GM23338 (cell line): ENCODE results near the gene WNT9A. TPM values are rescaled to one million over a fixed set of nuclear protein-coding genes. Genes with fewer than 3 reads are reported as not detected.

Source experiments
- microRNA-seq: library from miRNA; unstranded; fragments of <30 nt; microRNA quantifications from one replicate; pipeline ENCODE4, GENCODE V29; 2017
- polyA plus RNA-seq: library from polyadenylated mRNA; unstranded; fragments of >200 nt; fragmentation: Nextera tagmentation; extraction: Ambion mirVana; gene quantifications from 2 replicates; pipeline ENCODE4 v1.2.1, GENCODE V29; 2016
- small RNA-seq: library from RNA; depleted of rRNA; stranded (forward); fragments of <200 nt; gene quantifications from one replicate; pipeline ENCODE3, GENCODE V24; 2014; ENCODE audit warnings: low replicate concordance
- total RNA-seq: library from RNA; depleted of rRNA; stranded (reverse); fragments of >200 nt; shearing (Covaris generic); gene quantifications from 2 replicates; pipeline ENCODE4 v1.2.3, GENCODE V29; 2014; rRNA removed

The WNT9A gene
- total and polyA plus RNA-seq, 2 experiments from 2014 or later = 0.06 to 2.0 TPM

Small RNA genes lying within 50 kb of the gene (microRNA-seq; reads per million reads assigned to microRNA genes)
- 1.1 reads per million for gene MIR5008

Small RNA genes lying within 50 kb of the gene (small RNA-seq; reads per million reads assigned to genes)
- gene MIR5008 (not detected), gene SEPT14P17 (not detected)

Other genes with a start within 250 kb of the WNT9A start
- 17.7 and 17.9 TPM in 2 replicates for gene JMJD4, start 212.6 kb downstream of the WNT9A start, total RNA-seq
- gene JMJD4, start 212.6 kb downstream of the WNT9A start, polyA plus RNA-seq = 11.5 and 11.6 TPM in 2 replicates
- 48.0 and 51.8 TPM in 2 replicates for gene SNAP47, start 212.5 kb downstream of the WNT9A start, total RNA-seq
- gene SNAP47, start 212.5 kb downstream of the WNT9A start, polyA plus RNA-seq = 17.8 and 19.5 TPM in 2 replicates
- gene PRSS38, start 132.3 kb downstream of the WNT9A start, total RNA-seq = not detected in 2 replicates
- gene PRSS38, start 132.3 kb downstream of the WNT9A start, polyA plus RNA-seq = not detected in 2 replicates
- 0.07 and 0.12 TPM in 2 replicates for gene WNT3A, start 59.1 kb upstream of the WNT9A start, total RNA-seq
- 0.40 and 0.65 TPM in 2 replicates for gene WNT3A, start 59.1 kb upstream of the WNT9A start, polyA plus RNA-seq
- 199 and 210 TPM in 2 replicates for gene ARF1, start 134.8 kb upstream of the WNT9A start, total RNA-seq
- gene ARF1, start 134.8 kb upstream of the WNT9A start, polyA plus RNA-seq = 292 and 306 TPM in 2 replicates
- gene C1orf35, start 155.4 kb upstream of the WNT9A start, total RNA-seq = 11.3 and 14.0 TPM in 2 replicates
- 67.6 and 75.9 TPM in 2 replicates for gene C1orf35, start 155.4 kb upstream of the WNT9A start, polyA plus RNA-seq
- gene MRPL55, start 161.4 kb upstream of the WNT9A start, total RNA-seq = 81.2 and 92.4 TPM in 2 replicates
- 172 and 182 TPM in 2 replicates for gene MRPL55, start 161.4 kb upstream of the WNT9A start, polyA plus RNA-seq
- 84.0 and 87.5 TPM in 2 replicates for gene GUK1, start 192.3 kb upstream of the WNT9A start, total RNA-seq
- 104 and 121 TPM in 2 replicates for gene GUK1, start 192.3 kb upstream of the WNT9A start, polyA plus RNA-seq
- gene GJC2, start 202.0 kb upstream of the WNT9A start, total RNA-seq = 0.58 and 1.2 TPM in 2 replicates
- 0.15 and 0.23 TPM in 2 replicates for gene GJC2, start 202.0 kb upstream of the WNT9A start, polyA plus RNA-seq
- 7.3 and 10.3 TPM in 2 replicates for gene IBA57, start 217.9 kb upstream of the WNT9A start, total RNA-seq
- 1.1 TPM in 2 replicates for gene IBA57, start 217.9 kb upstream of the WNT9A start, polyA plus RNA-seq